ENCODE results near the gene SCD5. TPM values are rescaled to one million over a fixed set of nuclear protein-coding genes. Genes with fewer than 3 reads are reported as not detected.

SCD5 gene
- total RNA-seq, 1 donor from 2014 or later, result 61.7 TPM

DNA sequence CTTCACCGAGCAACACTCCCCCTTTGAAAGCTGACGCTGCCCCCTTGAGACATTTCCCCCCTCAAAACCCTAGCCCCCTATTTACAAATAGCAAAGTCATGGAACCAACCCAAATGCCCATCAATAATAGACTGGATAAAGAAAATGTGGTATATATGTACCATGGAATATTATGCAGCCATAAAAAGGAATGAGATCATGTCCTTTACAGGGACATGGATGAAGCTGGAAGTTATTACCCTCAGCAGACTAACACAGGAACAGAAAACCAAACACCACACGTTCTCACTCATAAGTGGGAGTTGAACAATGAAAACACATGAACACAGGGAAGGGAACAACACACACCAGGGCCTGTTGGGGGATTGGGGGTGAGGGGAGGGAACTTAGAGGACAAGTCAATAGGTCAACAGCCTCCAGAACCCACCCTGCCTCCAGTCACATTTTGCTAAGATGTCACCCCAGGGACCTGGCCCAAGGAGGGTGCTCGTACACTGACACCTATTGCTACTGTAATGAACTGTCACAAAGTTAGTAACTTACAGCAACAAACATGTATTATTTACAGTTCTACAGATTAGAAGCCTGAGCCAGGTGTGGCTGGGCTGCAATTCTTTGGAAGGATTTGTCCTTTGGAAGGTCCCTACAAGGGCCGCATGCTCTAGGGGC lies 20.6 kb downstream of the SCD5 start:
- H3K27me3 ChIP-seq (ENCODE audit: insufficient read depth, low read length), result no peaks in the 10 kb centered on the region
- FAIRE-seq (no peak), DNase-seq (ENCODE audit: low read depth) (no peak)
- no peaks in the 10 kb centered on the region for H3K36me3 ChIP-seq (ENCODE audit: insufficient read depth, low read length)
- peaks cover 62% of the 10 kb centered on the region for H3K4me1 Mint-ChIP-seq (ENCODE audit: low read depth, unreplicated experiment)
- H3K4me3 ChIP-seq (ENCODE audit: insufficient read depth, low read depth, low read length), result no peak overlapping the region
- peaks cover 36% of the 10 kb centered on the region for H3K79me2 ChIP-seq (ENCODE audit: insufficient read depth, low read length)
- TF ChIP-seq EZH2 (IDR thresholded peaks at IDR 0.05; ENCODE audit: insufficient read depth, low read length), result no peak
- TF ChIP-seq, protein P1, sequence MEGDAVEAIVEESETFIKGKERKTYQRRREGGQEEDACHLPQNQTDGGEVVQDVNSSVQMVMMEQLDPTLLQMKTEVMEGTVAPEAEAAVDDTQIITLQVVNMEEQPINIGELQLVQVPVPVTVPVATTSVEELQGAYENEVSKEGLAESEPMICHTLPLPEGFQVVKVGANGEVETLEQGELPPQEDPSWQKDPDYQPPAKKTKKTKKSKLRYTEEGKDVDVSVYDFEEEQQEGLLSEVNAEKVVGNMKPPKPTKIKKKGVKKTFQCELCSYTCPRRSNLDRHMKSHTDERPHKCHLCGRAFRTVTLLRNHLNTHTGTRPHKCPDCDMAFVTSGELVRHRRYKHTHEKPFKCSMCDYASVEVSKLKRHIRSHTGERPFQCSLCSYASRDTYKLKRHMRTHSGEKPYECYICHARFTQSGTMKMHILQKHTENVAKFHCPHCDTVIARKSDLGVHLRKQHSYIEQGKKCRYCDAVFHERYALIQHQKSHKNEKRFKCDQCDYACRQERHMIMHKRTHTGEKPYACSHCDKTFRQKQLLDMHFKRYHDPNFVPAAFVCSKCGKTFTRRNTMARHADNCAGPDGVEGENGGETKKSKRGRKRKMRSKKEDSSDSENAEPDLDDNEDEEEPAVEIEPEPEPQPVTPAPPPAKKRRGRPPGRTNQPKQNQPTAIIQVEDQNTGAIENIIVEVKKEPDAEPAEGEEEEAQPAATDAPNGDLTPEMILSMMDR (IDR thresholded peaks at IDR 0.05; ENCODE audit: insufficient read depth, low read depth, low read length), result no peak
- no peak overlapping the region for H3K4me2 ChIP-seq (ENCODE audit: low read length)
- no peaks in the 10 kb centered on the region for H3K27me3 Mint-ChIP-seq (ENCODE audit: low read depth, unreplicated experiment)
- H3K4me1 ChIP-seq (ENCODE audit: insufficient read depth, low read length), result peaks cover 35% of the 10 kb centered on the region
- H3K36me3 Mint-ChIP-seq (ENCODE audit: low read depth, unreplicated experiment), result peaks cover 16% of the 10 kb centered on the region
- H4K20me1 ChIP-seq (ENCODE audit: insufficient read depth, low read length), result peaks cover 23% of the 10 kb centered on the region
- H3K27ac ChIP-seq (ENCODE audit: low read depth, low read length), result no peak overlapping the region
- no peaks in the 10 kb centered on the region for H3K9me3 Mint-ChIP-seq (ENCODE audit: unreplicated experiment)
- no peaks in the 10 kb centered on the region for H3K9me3 ChIP-seq (ENCODE audit: insufficient read depth, low read depth, low read length)
- H3K27ac Mint-ChIP-seq (ENCODE audit: unreplicated experiment), result no peak overlapping the region
- H3K9ac ChIP-seq (ENCODE audit: low read length), result no peak overlapping the region
- H2AFZ ChIP-seq (ENCODE audit: low read depth, low read length), result no peak overlapping the region
- H3K4me3 Mint-ChIP-seq (ENCODE audit: unreplicated experiment), result no peak overlapping the region

DNA sequence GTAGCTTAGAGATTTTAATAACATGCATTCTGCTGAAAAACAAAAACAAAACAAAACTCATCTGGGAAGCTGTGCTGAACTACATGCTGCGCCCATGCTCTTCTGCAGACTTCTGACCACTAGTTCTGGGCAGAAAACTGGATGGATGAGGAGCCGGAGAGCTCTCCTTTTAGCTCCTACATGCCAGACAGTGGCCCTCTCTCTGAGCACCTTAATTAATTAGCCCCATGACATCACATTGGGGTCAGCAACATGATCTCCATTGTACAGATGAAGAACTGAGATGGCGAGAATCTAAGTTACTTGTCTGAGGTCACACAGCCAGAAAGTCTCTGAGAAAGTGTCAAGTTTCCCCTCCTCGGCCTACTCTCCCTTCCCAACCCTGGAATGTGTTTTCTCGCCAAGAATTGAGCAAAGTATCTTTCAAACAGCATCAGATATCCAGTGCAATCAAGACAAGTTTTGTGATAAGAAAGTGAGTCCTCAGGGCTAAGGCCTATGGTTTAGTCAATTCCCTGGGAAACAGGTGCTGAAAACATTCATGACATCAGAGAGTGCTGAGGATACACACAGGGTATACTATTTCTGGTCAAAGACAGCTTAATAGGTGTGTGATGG lies 21.6 kb downstream of the SCD5 start:
- Mint-ChIP-seq H3K27ac (ENCODE audit: unreplicated experiment) (peak overlapping the region; percentile 58), H3K36me3 (ENCODE audit: low read depth, unreplicated experiment) (peaks cover 19% of the 10 kb centered on the region), H3K9me3 (ENCODE audit: unreplicated experiment) (no peaks in the 10 kb centered on the region), H3K27me3 (ENCODE audit: low read depth, unreplicated experiment) (no peaks in the 10 kb centered on the region), H3K4me1 (ENCODE audit: low read depth, unreplicated experiment) (peaks cover 59% of the 10 kb centered on the region), H3K4me3 (ENCODE audit: unreplicated experiment) (peak overlapping the region; percentile 34)
- Histone ChIP-seq H2AFZ (ENCODE audit: low read depth, low read length) (no peak overlapping the region), H3K9ac (ENCODE audit: low read length) (no peak overlapping the region), H3K4me2 (ENCODE audit: low read length) (no peak overlapping the region), H3K27me3 (ENCODE audit: insufficient read depth, low read length) (no peaks in the 10 kb centered on the region), H3K4me3 (ENCODE audit: insufficient read depth, low read depth, low read length) (no peak overlapping the region), H3K27ac (ENCODE audit: low read depth, low read length) (no peak overlapping the region), H3K79me2 (ENCODE audit: insufficient read depth, low read length) (peaks cover 35% of the 10 kb centered on the region), H4K20me1 (ENCODE audit: insufficient read depth, low read length) (peaks cover 17% of the 10 kb centered on the region), H3K9me3 (ENCODE audit: insufficient read depth, low read depth, low read length) (no peaks in the 10 kb centered on the region), H3K36me3 (ENCODE audit: insufficient read depth, low read length) (no peaks in the 10 kb centered on the region), H3K4me1 (ENCODE audit: insufficient read depth, low read length) (peaks cover 31% of the 10 kb centered on the region)
- TF ChIP-seq, protein P1 (IDR thresholded peaks at IDR 0.05; ENCODE audit: insufficient read depth, low read depth, low read length), result no peak
- no peak for TF ChIP-seq EZH2 (IDR thresholded peaks at IDR 0.05; ENCODE audit: insufficient read depth, low read length)
- FAIRE-seq (peak; percentile 43), DNase-seq (ENCODE audit: low read depth) (peak; percentile 87)

DNA sequence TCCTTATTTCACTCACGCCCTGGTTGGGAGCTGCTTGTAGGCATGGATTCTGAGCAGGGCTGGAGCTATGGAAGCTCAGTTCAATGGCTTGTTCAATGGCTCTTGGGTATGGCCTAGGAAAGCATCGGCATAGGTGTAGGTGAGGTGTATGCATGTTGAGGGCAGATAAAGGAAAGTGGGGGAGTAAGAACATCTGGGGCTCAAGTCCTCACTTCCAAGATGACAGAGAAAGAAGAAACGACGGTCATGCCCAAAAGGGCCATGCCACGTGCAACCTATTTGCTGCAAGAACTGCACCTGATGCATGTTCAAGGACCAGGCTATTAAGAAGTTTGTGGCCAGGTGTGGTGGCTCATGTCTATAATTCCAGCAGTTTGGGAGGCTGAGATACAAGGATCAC lies 23.4 kb downstream of the SCD5 start:
- Histone ChIP-seq H3K27ac (ENCODE audit: low read depth, low read length) (no peak overlapping the region), H3K27me3 (ENCODE audit: insufficient read depth, low read length) (no peaks in the 10 kb centered on the region), H2AFZ (ENCODE audit: low read depth, low read length) (no peak overlapping the region), H3K36me3 (ENCODE audit: insufficient read depth, low read length) (no peaks in the 10 kb centered on the region), H3K79me2 (ENCODE audit: insufficient read depth, low read length) (peaks cover 27% of the 10 kb centered on the region), H3K9ac (ENCODE audit: low read length) (no peak overlapping the region), H3K4me1 (ENCODE audit: insufficient read depth, low read length) (peaks cover 19% of the 10 kb centered on the region), H3K4me3 (ENCODE audit: insufficient read depth, low read depth, low read length) (no peak overlapping the region), H3K4me2 (ENCODE audit: low read length) (peak overlapping the region; percentile 53), H3K9me3 (ENCODE audit: insufficient read depth, low read depth, low read length) (no peaks in the 10 kb centered on the region), H4K20me1 (ENCODE audit: insufficient read depth, low read length) (peaks cover 8% of the 10 kb centered on the region)
- Mint-ChIP-seq H3K4me3 (ENCODE audit: unreplicated experiment) (peak overlapping the region; percentile 30), H3K4me1 (ENCODE audit: low read depth, unreplicated experiment) (peaks cover 47% of the 10 kb centered on the region), H3K27ac (ENCODE audit: unreplicated experiment) (peak overlapping the region; percentile 66), H3K36me3 (ENCODE audit: low read depth, unreplicated experiment) (peaks cover 18% of the 10 kb centered on the region), H3K9me3 (ENCODE audit: unreplicated experiment) (no peaks in the 10 kb centered on the region), H3K27me3 (ENCODE audit: low read depth, unreplicated experiment) (no peaks in the 10 kb centered on the region)
- no peak for TF ChIP-seq EZH2 (IDR thresholded peaks at IDR 0.05; ENCODE audit: insufficient read depth, low read length)
- TF ChIP-seq, protein P1 (IDR thresholded peaks at IDR 0.05; ENCODE audit: insufficient read depth, low read depth, low read length), result no peak
- DNase-seq (ENCODE audit: low read depth), result no peak
- FAIRE-seq, result no peak

All from astrocyte (in vitro differentiated cells and primary cell).